HG02763 (cell line): ENCODE data around the gene AP2B1.

ENCODE experiments used
- ATAC-seq: cut with Tn5 transposase; IDR thresholded peaks from one replicate; pipeline ENCODE4 v1.9.1; 2021; ENCODE audit warnings: mild to moderate bottlenecking, moderate library complexity; ENCODE audit not compliant: unreplicated experiment

AP2B1 gene

GRCh38 chr17:35727635-35728034, 140.5 kb downstream of the AP2B1 start:
- no peak for ATAC-seq

- no peak for ATAC-seq
Observed at GRCh38 chr17:35728551-35728950, 141.4 kb downstream of the AP2B1 start.

- no peak for ATAC-seq
Observed at GRCh38 chr17:35729405-35729833, 142.3 kb downstream of the AP2B1 start.

GRCh38 chr17:35730400-35731005, 143.4 kb downstream of the AP2B1 start:
- ATAC-seq = no peak

- no peak for ATAC-seq
Observed at GRCh38 chr17:35731239-35731916, 144.3 kb downstream of the AP2B1 start, which contains the start of gene RASL10B. Gene RASL10B (plus strand): TSS chr17:35731639. CDS start chr17:35735185, 3,546 bp downstream.

- ATAC-seq = no peak
Observed at GRCh38 chr17:35731917-35732805, 145.0 kb downstream of the AP2B1 start.

- no peak for ATAC-seq
Observed at GRCh38 chr17:35732806-35733136, 145.6 kb downstream of the AP2B1 start.

GRCh38 chr17:35733366-35733765, 146.2 kb downstream of the AP2B1 start:
- no peak for ATAC-seq

- no peak for ATAC-seq
Observed at GRCh38 chr17:35734396-35734795, 147.3 kb downstream of the AP2B1 start.

- ATAC-seq = no peak
Observed at GRCh38 chr17:35735036-35735805, 148.1 kb downstream of the AP2B1 start.

- ATAC-seq = no peak
Observed at GRCh38 chr17:35736236-35736635, 149.1 kb downstream of the AP2B1 start.

- ATAC-seq = no peak
Observed at GRCh38 chr17:35738519-35739133, 151.5 kb downstream of the AP2B1 start.

GRCh38 chr17:35740216-35740615, 153.1 kb downstream of the AP2B1 start:
- ATAC-seq = no peak

GRCh38 chr17:35740997-35741931, 154.1 kb downstream of the AP2B1 start:
- ATAC-seq = no peak

GRCh38 chr17:35742496-35742895, 155.4 kb downstream of the AP2B1 start:
- ATAC-seq = no peak

- no peak for ATAC-seq
Observed at GRCh38 chr17:35742896-35743477, 155.9 kb downstream of the AP2B1 start.

GRCh38 chr17:35743626-35744328, 156.7 kb downstream of the AP2B1 start:
- ATAC-seq = no peak

- no peak for ATAC-seq
Observed at GRCh38 chr17:35744830-35745229, 157.7 kb downstream of the AP2B1 start.
